Testis (tissue), 3 donors: ENCODE measurements around the gene PCDH11X. TPM values are rescaled to one million over a fixed set of nuclear protein-coding genes. Genes with fewer than 3 reads are reported as not detected.

Experiments
- polyA plus RNA-seq: library from polyadenylated mRNA; stranded (reverse); fragments of 350-450 nt; fragmentation: Illumina TruSeq; extraction: RNeasy Lipid Tissue Mini Kit (QIAGEN cat#74804); gene quantifications from one replicate; pipeline ENCODE4 v1.2.3, GENCODE V29; 2014; ENCODE audit warnings: low read depth, low replicate concordance; ENCODE audit not compliant: insufficient read depth
- small RNA-seq, 2 donors: library from RNA; depleted of rRNA; stranded (forward); fragments of <200 nt; gene quantifications; one replicate each; pipeline ENCODE3, GENCODE V24; 2016
- total RNA-seq, 2 donors: library from RNA; depleted of rRNA; stranded (reverse); fragments of >200 nt; gene quantifications; one replicate each; pipeline ENCODE4 v1.2.3, GENCODE V29; 2016

Gene PCDH11X
- total and polyA plus RNA-seq, 3 donors from 2014 or later: 0.04 to 1.3 (median 1.2) TPM

Small RNAs within 50 kb of the gene (small RNA-seq; reads per million reads assigned to genes)
- gene RNU2-26P: 0 reads per million in 2 donors
